RPMI7951 (cell line): ENCODE measurements around the gene TMEM94. TPM values are rescaled to one million over a fixed set of nuclear protein-coding genes. Genes with fewer than 3 reads are reported as not detected.
"Not testable (repeated sequence)": the region's sequence is repeated elsewhere in the genome, so short reads cannot be mapped to it uniquely, and the experiment has no call there.

Experiments used
- DNase-seq: peaks from one replicate; pipeline ENCODE4 v3.0.0-alpha.2; 2012; ENCODE audit warnings: low read depth
- total RNA-seq: library from RNA; depleted of rRNA; stranded (reverse); fragments of >200 nt; shearing (Covaris generic); gene quantifications from 2 replicates; pipeline ENCODE4 v1.2.3, GENCODE V29; 2014; rRNA removed

Gene TMEM94
- 12.1 and 15.4 TPM in 2 replicates for total RNA-seq

- DNase-seq = peak; percentile 95
Measured at GRCh38 chr17:75456417-75457046, at the start of gene TMEM94. TMEM94 (plus strand) TSS chr17:75456635; CDS start chr17:75471906, 15,271 bp downstream.

GRCh38 chr17:75407655-75408352 is 48.6 kb upstream of the TMEM94 start:
- DNase-seq = no peak

- no peak for DNase-seq
Measured at GRCh38 chr17:75410141-75410540, 46.3 kb upstream of the TMEM94 start.

GRCh38 chr17:75411328-75412067 is 44.9 kb upstream of the TMEM94 start:
- DNase-seq = no peak

- peak; percentile 65 for DNase-seq
Measured at GRCh38 chr17:75412455-75413317, 43.7 kb upstream of the TMEM94 start.

GRCh38 chr17:75414488-75414887 is 41.9 kb upstream of the TMEM94 start:
- no peak for DNase-seq

GRCh38 chr17:75416006-75416405 is 40.4 kb upstream of the TMEM94 start:
- no peak for DNase-seq

- DNase-seq = no peak
Measured at GRCh38 chr17:75417054-75417580, 39.3 kb upstream of the TMEM94 start.

GRCh38 chr17:75418531-75418930 is 37.9 kb upstream of the TMEM94 start:
- DNase-seq = no peak

GRCh38 chr17:75428543-75429469 is 27.6 kb upstream of the TMEM94 start:
- DNase-seq = peak; percentile 53

- peak; percentile 68 for DNase-seq
Measured at GRCh38 chr17:75430159-75430974, 26.1 kb upstream of the TMEM94 start.

GRCh38 chr17:75433218-75433783 is 23.1 kb upstream of the TMEM94 start:
- DNase-seq = no peak

- DNase-seq = not testable (repeated sequence)
Measured at GRCh38 chr17:75434433-75434832, 22.0 kb upstream of the TMEM94 start.

GRCh38 chr17:75437404-75437803 is 19.0 kb upstream of the TMEM94 start:
- DNase-seq = not testable (repeated sequence)

GRCh38 chr17:75439287-75439686 is 17.1 kb upstream of the TMEM94 start:
- DNase-seq = no peak

- DNase-seq = no peak
Measured at GRCh38 chr17:75440738-75441448, 15.5 kb upstream of the TMEM94 start.

- DNase-seq = no peak
Measured at GRCh38 chr17:75442168-75443103, 14.0 kb upstream of the TMEM94 start.
